K562 (cell line): ENCODE results near the gene RABGAP1L. TPM values are rescaled to one million over a fixed set of nuclear protein-coding genes. Genes with fewer than 3 reads are reported as not detected.

Source experiments
- HNRNPL ChIP-seq: fragments of 200-400 bp; formaldehyde crosslinking; IDR thresholded peaks from 2 replicates; pipeline ENCODE4 v1.6.1; 2017; ENCODE audit warnings: low read depth, mild to moderate bottlenecking, low read length
- L3MBTL2 ChIP-seq: fragments of 450-650 bp; IDR thresholded peaks from 2 replicates; pipeline ENCODE4 v1.6.1; 2016; ENCODE audit warnings: mild to moderate bottlenecking, moderate library complexity
- MAFF ChIP-seq: IDR thresholded peaks from 2 replicates; pipeline ENCODE4 v1.6.1; 2012; ENCODE audit warnings: low read length, improper control_type of control experiment
- RCOR1 ChIP-seq, 2 experiments: IDR thresholded peaks; 2 replicates each; pipeline ENCODE4 v1.6.1; 2012; ENCODE audit warnings: low read depth in 2 of 2, low read length in 2 of 2, borderline replicate concordance in 1 of 2, improper control_type of control experiment in 1 of 2
- SUPT5H ChIP-seq: fragments of 450-650 bp; IDR thresholded peaks from 2 replicates; pipeline ENCODE4 v1.6.1; 2016
- TCF3 ChIP-seq: sonication (generic); formaldehyde crosslinking; IDR thresholded peaks from 2 replicates; pipeline ENCODE4 v1.4.0; 2020; ENCODE audit warnings: mild to moderate bottlenecking, missing genetic modification reagents
- ZNF561 ChIP-seq: fragments of 450-650 bp; formaldehyde crosslinking; conservative IDR thresholded peaks from 2 replicates; pipeline ENCODE4 v1.4.0; 2020; ENCODE audit warnings: mild to moderate bottlenecking, moderate library complexity
- ZNF766 ChIP-seq: fragments of 200-800 bp; sonication (Bioruptor generic); conservative IDR thresholded peaks from 2 replicates; pipeline ENCODE4 v1.6.1; 2016; ENCODE audit warnings: missing genetic modification characterization, missing compliant biosample characterization
- polyA plus RNA-seq, 8 experiments: library from polyadenylated mRNA; depleted of rRNA in 4 of 8; stranded (reverse) in 5 of 8; unstranded in 3 of 8; fragments of >200 nt; fragmentation: Nextera tagmentation in 2 of 8; fragmentation: Illumina TruSeq in 1 of 8; extraction: Ambion mirVana in 2 of 8; extraction: Trizol in 1 of 8; gene quantifications; 2 replicates each; pipeline versions ENCODE4 v1.2.1 to v1.2.3, GENCODE V29; 2011 to 2014; ENCODE audit warnings: inconsistent platforms in 1 of 8, missing spikeins in 1 of 8
- total RNA-seq, 7 experiments: library from RNA; depleted of rRNA in 6 of 7; stranded (reverse); fragments of >200 nt in 6 of 7; fragmentation: Illumina TruSeq in 2 of 7; extraction: Trizol in 2 of 7; gene quantifications; 2 replicates each; pipeline versions ENCODE4 v1.2.1 to v1.2.3, GENCODE V29; 2011 to 2021; ENCODE audit warnings: low replicate concordance in 1 of 7
- TF ChIP-seq, protein P1 (sequence below): fragments of 200-400 bp; formaldehyde crosslinking; IDR thresholded peaks from 2 replicates; pipeline ENCODE4 v1.6.1; 2017; ENCODE audit warnings: mild to moderate bottlenecking, low read depth, low read length, moderate library complexity
- TF ChIP-seq, protein P2 (sequence below): fragments of 200-800 bp; sonication (Bioruptor generic); IDR thresholded peaks from 2 replicates; pipeline ENCODE4 v1.6.1; 2017; ENCODE audit warnings: missing genetic modification characterization, missing compliant biosample characterization
- TF ChIP-seq, protein P3 (sequence below), 2 experiments: fragments of 450-650 bp; formaldehyde crosslinking in 1 of 2; IDR thresholded peaks; 2 replicates each; pipeline versions ENCODE4 v1.4.0 to v1.6.1; 2014 to 2020; ENCODE audit warnings: mild to moderate bottlenecking in 2 of 2, borderline replicate concordance in 1 of 2, low read depth in 1 of 2
- TF ChIP-seq, protein P4 (sequence below): sonication (generic); formaldehyde crosslinking; IDR thresholded peaks from 2 replicates; pipeline ENCODE4 v1.8.1; 2023; ENCODE audit warnings: mild to moderate bottlenecking, missing genetic modification reagents

The RABGAP1L gene
- total and polyA plus RNA-seq, 9 of the 15 experiments (the other 6 are each of a cell fraction or from before 2014, with no cell fraction given): 16.5 to 44.9 (median 26.7) TPM

DNA sequence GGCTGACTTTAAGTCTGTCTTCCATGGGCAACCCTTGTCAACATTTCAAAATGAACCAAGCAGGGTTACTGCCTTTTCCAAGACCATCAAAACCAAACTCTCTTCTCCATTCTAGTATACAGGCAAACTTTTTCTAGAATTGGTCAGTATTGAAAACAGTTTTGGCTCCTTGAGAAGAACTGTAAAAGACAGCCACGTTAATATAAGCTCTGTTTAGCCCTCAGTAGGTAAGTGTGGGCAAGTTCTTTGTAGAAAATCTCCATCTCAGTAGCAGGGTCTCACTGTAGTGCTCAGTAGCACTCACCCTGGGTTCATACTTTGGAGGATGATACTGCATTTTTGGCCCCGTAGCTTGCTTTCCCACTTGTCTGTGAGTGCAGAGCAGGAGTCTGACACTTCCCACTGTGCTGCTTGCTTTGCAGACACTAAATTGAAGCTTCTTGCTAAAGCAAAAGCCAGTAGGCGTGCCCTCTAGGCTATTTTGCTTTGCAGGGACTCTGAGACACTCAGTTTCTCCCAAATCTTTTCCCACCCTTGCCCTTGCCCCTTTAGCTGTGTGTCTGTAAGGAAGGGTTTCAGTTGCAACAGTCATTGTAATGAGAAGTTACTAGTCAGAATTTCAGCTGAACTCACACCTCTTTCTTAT, 806.2 kb downstream of the RABGAP1L start (continued):
- TF ChIP-seq MAFF (peak; percentile 63; the same call in 1 of the 2 replicates), ZNF766 (CRISPR knock-in tag) (no peak), TCF3 (CRISPR knock-in tag) (no peak), SUPT5H (no peak), HNRNPL (no peak), L3MBTL2 (0 out of 2 replicates have a peak, but pooled peaks have one; percentile 32), RCOR1 (IDR thresholded peaks at IDR 0.05; ENCODE audit: borderline replicate concordance in 1 of 2, low read depth in 2 of 2, low read length in 2 of 2) (0 out of 4 replicates have a peak, but pooled peaks of 1 of the 2 experiments have one; percentile 35), ZNF561 (CRISPR knock-in tag) (no peak)
- TF ChIP-seq, protein P1, sequence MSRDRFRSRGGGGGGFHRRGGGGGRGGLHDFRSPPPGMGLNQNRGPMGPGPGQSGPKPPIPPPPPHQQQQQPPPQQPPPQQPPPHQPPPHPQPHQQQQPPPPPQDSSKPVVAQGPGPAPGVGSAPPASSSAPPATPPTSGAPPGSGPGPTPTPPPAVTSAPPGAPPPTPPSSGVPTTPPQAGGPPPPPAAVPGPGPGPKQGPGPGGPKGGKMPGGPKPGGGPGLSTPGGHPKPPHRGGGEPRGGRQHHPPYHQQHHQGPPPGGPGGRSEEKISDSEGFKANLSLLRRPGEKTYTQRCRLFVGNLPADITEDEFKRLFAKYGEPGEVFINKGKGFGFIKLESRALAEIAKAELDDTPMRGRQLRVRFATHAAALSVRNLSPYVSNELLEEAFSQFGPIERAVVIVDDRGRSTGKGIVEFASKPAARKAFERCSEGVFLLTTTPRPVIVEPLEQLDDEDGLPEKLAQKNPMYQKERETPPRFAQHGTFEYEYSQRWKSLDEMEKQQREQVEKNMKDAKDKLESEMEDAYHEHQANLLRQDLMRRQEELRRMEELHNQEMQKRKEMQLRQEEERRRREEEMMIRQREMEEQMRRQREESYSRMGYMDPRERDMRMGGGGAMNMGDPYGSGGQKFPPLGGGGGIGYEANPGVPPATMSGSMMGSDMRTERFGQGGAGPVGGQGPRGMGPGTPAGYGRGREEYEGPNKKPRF: no peak
- TF ChIP-seq, protein P2, sequence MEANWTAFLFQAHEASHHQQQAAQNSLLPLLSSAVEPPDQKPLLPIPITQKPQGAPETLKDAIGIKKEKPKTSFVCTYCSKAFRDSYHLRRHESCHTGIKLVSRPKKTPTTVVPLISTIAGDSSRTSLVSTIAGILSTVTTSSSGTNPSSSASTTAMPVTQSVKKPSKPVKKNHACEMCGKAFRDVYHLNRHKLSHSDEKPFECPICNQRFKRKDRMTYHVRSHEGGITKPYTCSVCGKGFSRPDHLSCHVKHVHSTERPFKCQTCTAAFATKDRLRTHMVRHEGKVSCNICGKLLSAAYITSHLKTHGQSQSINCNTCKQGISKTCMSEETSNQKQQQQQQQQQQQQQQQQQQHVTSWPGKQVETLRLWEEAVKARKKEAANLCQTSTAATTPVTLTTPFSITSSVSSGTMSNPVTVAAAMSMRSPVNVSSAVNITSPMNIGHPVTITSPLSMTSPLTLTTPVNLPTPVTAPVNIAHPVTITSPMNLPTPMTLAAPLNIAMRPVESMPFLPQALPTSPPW (CRISPR knock-in tag): no peak; the same call in 1 of the 2 replicates
- TF ChIP-seq, protein P3, sequence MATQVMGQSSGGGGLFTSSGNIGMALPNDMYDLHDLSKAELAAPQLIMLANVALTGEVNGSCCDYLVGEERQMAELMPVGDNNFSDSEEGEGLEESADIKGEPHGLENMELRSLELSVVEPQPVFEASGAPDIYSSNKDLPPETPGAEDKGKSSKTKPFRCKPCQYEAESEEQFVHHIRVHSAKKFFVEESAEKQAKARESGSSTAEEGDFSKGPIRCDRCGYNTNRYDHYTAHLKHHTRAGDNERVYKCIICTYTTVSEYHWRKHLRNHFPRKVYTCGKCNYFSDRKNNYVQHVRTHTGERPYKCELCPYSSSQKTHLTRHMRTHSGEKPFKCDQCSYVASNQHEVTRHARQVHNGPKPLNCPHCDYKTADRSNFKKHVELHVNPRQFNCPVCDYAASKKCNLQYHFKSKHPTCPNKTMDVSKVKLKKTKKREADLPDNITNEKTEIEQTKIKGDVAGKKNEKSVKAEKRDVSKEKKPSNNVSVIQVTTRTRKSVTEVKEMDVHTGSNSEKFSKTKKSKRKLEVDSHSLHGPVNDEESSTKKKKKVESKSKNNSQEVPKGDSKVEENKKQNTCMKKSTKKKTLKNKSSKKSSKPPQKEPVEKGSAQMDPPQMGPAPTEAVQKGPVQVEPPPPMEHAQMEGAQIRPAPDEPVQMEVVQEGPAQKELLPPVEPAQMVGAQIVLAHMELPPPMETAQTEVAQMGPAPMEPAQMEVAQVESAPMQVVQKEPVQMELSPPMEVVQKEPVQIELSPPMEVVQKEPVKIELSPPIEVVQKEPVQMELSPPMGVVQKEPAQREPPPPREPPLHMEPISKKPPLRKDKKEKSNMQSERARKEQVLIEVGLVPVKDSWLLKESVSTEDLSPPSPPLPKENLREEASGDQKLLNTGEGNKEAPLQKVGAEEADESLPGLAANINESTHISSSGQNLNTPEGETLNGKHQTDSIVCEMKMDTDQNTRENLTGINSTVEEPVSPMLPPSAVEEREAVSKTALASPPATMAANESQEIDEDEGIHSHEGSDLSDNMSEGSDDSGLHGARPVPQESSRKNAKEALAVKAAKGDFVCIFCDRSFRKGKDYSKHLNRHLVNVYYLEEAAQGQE (IDR thresholded peaks at IDR 0.05; ENCODE audit: borderline replicate concordance): no peak
- TF ChIP-seq, protein P3 (CRISPR knock-in tag; IDR thresholded peaks at IDR 0.05; ENCODE audit: low read depth): no peak
- TF ChIP-seq, protein P4, sequence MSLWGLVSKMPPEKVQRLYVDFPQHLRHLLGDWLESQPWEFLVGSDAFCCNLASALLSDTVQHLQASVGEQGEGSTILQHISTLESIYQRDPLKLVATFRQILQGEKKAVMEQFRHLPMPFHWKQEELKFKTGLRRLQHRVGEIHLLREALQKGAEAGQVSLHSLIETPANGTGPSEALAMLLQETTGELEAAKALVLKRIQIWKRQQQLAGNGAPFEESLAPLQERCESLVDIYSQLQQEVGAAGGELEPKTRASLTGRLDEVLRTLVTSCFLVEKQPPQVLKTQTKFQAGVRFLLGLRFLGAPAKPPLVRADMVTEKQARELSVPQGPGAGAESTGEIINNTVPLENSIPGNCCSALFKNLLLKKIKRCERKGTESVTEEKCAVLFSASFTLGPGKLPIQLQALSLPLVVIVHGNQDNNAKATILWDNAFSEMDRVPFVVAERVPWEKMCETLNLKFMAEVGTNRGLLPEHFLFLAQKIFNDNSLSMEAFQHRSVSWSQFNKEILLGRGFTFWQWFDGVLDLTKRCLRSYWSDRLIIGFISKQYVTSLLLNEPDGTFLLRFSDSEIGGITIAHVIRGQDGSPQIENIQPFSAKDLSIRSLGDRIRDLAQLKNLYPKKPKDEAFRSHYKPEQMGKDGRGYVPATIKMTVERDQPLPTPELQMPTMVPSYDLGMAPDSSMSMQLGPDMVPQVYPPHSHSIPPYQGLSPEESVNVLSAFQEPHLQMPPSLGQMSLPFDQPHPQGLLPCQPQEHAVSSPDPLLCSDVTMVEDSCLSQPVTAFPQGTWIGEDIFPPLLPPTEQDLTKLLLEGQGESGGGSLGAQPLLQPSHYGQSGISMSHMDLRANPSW: 0 out of 2 replicates have a peak, but pooled peaks have one; percentile 65
